GM13977 (cell line): Measurements from ENCODE around the gene COL4A1.

Experiments
- DNase-seq: peaks from one replicate; pipeline ENCODE4 v3.0.0; 2012; ENCODE audit warnings: low spot score
- in situ Hi-C: fragments of 300-500 bp; cut with MboI; formaldehyde crosslinking; loops from one replicate; pipeline ENCODE4 v1.12.0; 2022; ENCODE audit warnings: low sequenced_read_pairs, low pct_unique_long_range_greater_than_20kb, mixed read lengths, inconsistent platforms; ENCODE audit not compliant: unreplicated experiment
- TF ChIP-seq, protein P1 (sequence below): IDR thresholded peaks from 2 replicates; pipeline ENCODE4 v1.5.1; 2012; ENCODE audit warnings: mild to moderate bottlenecking, control low read depth; ENCODE audit not compliant: insufficient read depth; ENCODE audit errors: extremely low read depth, missing control alignments

The COL4A1 gene

DNA sequence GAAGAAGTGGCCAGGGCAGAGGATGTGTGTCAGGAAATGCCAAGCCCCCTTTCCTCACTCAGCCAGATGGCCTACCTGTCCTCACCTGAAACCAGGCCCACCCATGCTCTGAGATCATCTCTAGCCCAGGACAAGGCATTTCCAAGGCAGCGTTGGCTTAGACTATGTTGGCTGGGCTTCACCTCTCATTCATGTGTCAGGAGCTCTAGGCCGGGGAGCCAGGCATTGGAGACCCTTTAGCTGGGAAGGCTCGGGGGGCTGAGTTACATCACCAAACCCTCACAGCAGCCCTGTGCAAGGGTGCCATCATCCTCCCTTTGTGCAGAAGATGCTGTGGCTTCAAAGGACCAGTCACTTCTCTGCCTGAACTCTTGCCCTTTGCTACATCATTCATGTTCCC is 40.1 kb upstream of the COL4A1 start:
- TF ChIP-seq, protein P1, sequence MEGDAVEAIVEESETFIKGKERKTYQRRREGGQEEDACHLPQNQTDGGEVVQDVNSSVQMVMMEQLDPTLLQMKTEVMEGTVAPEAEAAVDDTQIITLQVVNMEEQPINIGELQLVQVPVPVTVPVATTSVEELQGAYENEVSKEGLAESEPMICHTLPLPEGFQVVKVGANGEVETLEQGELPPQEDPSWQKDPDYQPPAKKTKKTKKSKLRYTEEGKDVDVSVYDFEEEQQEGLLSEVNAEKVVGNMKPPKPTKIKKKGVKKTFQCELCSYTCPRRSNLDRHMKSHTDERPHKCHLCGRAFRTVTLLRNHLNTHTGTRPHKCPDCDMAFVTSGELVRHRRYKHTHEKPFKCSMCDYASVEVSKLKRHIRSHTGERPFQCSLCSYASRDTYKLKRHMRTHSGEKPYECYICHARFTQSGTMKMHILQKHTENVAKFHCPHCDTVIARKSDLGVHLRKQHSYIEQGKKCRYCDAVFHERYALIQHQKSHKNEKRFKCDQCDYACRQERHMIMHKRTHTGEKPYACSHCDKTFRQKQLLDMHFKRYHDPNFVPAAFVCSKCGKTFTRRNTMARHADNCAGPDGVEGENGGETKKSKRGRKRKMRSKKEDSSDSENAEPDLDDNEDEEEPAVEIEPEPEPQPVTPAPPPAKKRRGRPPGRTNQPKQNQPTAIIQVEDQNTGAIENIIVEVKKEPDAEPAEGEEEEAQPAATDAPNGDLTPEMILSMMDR, result no peak
- in situ Hi-C loops, result no loop called here
- DNase-seq, result no peak

DNA sequence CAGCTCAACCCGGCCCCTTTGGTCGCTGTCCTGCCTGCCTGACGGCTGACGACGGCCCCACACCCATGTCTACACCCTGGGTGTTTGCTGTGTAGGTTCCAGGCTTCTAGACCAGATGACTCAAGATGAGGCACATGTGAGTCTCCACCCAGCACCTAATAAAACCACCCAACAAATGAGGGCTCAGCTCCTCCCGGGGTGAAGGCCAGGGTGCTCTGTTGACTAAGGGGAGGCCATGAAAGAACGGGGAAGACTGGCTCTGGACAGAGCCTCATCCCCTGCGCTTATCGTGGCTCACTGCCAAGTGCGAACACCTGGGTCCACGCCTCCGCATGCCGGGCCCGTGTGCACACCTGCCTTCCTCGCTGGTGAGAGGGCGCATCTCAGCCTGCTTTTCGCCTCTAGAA is 39.7 kb upstream of the COL4A1 start:
- no peak for DNase-seq
- TF ChIP-seq, protein P1, result no peak
- in situ Hi-C loops, result no loop called here

GRCh38 chr13:110345701-110346100 is 38.7 kb upstream of the COL4A1 start:
- no peak for DNase-seq
- TF ChIP-seq, protein P1, result no peak
- in situ Hi-C loops, result no loop called here

- in situ Hi-C loops, result no loop called here
- DNase-seq, result no peak
- TF ChIP-seq, protein P1, result no peak
These were observed 38.3 kb upstream of the COL4A1 start for GRCh38 chr13:110345266-110345665.

- in situ Hi-C loops, result no loop called here
- DNase-seq, result no peak
- TF ChIP-seq, protein P1, result no peak
These were observed 37.4 kb upstream of the COL4A1 start for GRCh38 chr13:110344320-110344719.

DNA sequence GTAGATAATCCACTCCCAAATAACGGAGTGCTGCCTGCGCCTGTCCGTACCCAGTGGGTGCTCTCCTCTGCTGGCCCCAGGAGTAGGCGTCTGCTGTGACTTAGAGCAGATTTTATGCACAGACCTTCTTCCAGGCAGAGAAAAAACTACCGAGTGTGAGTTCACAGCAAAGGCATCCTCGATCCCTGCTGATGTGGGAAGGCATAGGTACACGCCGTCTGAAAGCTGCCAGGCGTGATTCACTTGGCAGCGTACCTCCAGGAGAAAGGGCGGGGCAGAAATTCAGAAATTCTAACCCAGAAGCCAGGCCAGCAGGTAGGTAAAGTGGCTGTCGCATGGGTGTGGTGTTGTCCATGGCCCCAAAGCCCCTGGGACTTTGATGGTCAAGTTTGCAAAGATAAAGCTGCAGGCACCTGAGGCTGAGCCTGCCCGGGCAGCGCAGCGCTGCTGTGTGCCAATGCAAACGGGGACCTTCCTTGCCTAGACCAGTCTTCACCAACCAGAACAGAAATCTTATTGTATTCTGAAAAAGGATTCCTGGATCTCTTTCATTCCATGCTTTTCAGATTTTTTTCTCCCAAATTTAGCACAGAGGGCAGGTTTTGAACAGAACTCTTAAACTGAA is 36.4 kb upstream of the COL4A1 start:
- DNase-seq, result no peak
- TF ChIP-seq, protein P1, result no peak
- in situ Hi-C loops, result no loop called here

GRCh38 chr13:110342474-110342873 is 35.5 kb upstream of the COL4A1 start:
- DNase-seq, result no peak
- TF ChIP-seq, protein P1, result no peak
- in situ Hi-C loops, result no loop called here
